ENCODE measurements around the gene SEC24C. TPM values are rescaled to one million over a fixed set of nuclear protein-coding genes. Genes with fewer than 3 reads are reported as not detected.

SEC24C gene
- total RNA-seq, 2 experiments from 2014 or later: 96.3 to 96.7 TPM

DNA sequence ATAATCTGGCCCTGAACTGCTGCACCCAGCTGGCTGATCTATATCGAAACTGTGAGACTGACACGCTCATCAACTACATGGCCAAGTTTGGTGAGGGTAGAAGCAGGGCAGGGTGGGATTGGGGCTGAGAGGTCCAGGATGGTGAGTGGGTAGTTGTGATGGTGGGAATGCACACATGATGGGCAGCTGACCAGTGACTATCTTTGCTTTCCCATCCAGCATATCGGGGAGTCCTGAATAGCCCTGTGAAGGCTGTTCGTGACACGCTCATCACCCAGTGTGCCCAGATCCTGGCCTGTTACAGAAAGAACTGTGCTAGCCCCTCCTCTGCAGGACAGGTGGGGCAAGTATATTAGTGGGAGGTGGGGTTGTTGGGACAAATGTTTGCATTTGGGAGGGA, 25.2 kb downstream of the SEC24C start:
- peaks cover 43% of the 10 kb centered on the region for H3K4me1 Mint-ChIP-seq
- H3K27ac Mint-ChIP-seq: peak overlapping the region; percentile 83
- POLR2A ChIA-PET: interaction anchor here (0.9 to 2.3 kb wide), 5 partner anchors 12 to 39 kb away, joined by 4 to 17 read pairs (median 7); partner anchors contain the start of genes CHCHD1 and SEC24C
- H3K36me3 Mint-ChIP-seq: peaks cover 57% of the 10 kb centered on the region
- no peak overlapping the region for H3K4me3 Mint-ChIP-seq
- H3K9me3 Mint-ChIP-seq: no peaks in the 10 kb centered on the region
- ATAC-seq (ENCODE audit: low read depth): no peak
- H3K27me3 Mint-ChIP-seq: no peaks in the 10 kb centered on the region
- DNase-seq: no peak

DNA sequence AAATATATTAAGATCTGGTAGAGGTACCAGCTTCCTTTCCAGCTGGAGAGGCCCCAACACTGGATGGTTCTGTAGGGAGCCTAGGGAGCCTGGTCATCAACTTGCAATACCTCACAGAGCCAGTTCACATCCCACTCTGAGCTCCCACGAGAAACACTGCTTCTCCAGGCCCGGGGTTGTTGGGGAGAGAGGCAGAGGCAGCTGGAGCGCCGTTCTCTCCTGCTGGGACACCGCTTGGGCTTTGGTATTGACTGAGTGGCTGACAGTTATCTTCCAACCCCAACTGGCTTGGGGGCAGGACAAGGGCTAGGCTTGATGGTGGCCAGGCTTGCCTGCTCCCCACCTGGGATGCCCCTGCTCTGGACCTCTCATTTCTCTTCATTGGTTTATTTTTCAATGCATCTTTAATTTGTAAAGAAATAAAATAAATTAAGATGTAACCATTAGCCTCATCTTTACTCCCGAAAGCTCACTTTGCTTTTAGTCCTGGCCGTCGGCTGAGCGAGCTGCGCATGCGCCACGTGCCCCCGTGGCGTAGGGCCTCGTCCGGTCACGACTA, 27.6 kb downstream of the SEC24C start:
- H3K4me1 Mint-ChIP-seq: peaks cover 47% of the 10 kb centered on the region
- H3K9me3 Mint-ChIP-seq: no peaks in the 10 kb centered on the region
- POLR2A ChIA-PET: interaction anchor here (0.6 to 4.1 kb wide), 9 partner anchors 12 to 107 kb away, joined by 3 to 101 read pairs (median 6); partner anchors contain the start of genes CHCHD1, SEC24C and ZSWIM8
- H3K27me3 Mint-ChIP-seq: no peaks in the 10 kb centered on the region
- H3K4me3 Mint-ChIP-seq: peak overlapping the region; percentile 91
- DNase-seq: no peak
- peak overlapping the region; percentile 95 for H3K27ac Mint-ChIP-seq
- peak; percentile 48 for ATAC-seq (ENCODE audit: low read depth)
- H3K36me3 Mint-ChIP-seq: peaks cover 54% of the 10 kb centered on the region

- Mint-ChIP-seq H3K27me3 (no peaks in the 10 kb centered on the region), H3K4me1 (peaks cover 51% of the 10 kb centered on the region), H3K36me3 (peaks cover 57% of the 10 kb centered on the region), H3K4me3 (peak overlapping the region; percentile 91), H3K27ac (peak overlapping the region; percentile 95), H3K9me3 (no peaks in the 10 kb centered on the region)
- peak; percentile 76 for ATAC-seq (ENCODE audit: low read depth)
- POLR2A ChIA-PET: interaction anchor here (0.6 to 4.1 kb wide), 13 partner anchors 11 to 107 kb away, joined by 3 to 101 read pairs (median 5); partner anchors contain the start of genes CAMK2G, CHCHD1, SEC24C and ZSWIM8
- peak; percentile 90 for DNase-seq
Measured at GRCh38 chr10:73772281-73773151, 28.3 kb downstream of the SEC24C start.

DNA sequence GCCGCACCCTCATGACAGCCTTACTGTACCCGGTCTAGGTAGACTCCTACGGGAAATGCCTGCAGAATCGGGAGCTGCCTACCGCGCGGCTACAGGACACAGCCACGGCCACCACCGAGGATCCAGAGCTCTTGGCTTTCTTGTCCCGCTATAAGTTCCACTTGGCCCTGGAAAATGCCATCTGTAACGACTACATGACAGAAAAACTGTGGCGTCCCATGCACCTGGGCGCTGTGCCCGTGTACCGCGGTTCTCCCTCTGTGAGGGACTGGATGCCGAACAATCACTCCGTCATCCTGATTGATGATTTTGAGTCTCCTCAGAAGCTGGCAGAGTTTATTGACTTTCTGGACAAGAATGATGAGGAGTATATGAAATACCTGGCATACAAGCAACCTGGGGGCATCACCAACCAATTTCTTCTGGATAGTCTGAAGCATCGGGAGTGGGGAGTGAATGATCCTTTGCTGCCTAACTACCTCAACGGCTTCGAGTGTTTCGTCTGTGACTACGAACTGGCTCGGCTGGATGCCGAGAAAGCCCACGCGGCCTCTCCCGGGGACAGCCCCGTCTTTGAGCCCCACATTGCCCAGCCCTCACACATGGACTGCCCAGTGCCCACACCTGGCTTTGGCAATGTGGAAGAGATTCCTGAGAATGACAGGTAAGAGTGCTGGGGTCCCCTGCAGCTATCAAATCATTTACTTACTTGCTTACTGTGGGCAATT, 29.1 kb downstream of the SEC24C start:
- POLR2A ChIA-PET: interaction anchor here (0.6 to 4.1 kb wide), 10 partner anchors 10 to 129 kb away, joined by 3 to 101 read pairs (median 6); partner anchors contain the start of genes CAMK2G, CHCHD1, SEC24C and ZSWIM8
- peak overlapping the region; percentile 91 for H3K4me3 Mint-ChIP-seq
- ATAC-seq (ENCODE audit: low read depth) (no peak), DNase-seq (no peak)
- H3K36me3 Mint-ChIP-seq: peaks cover 56% of the 10 kb centered on the region
- peak overlapping the region; percentile 95 for H3K27ac Mint-ChIP-seq
- no peaks in the 10 kb centered on the region for H3K9me3 Mint-ChIP-seq
- peaks cover 51% of the 10 kb centered on the region for H3K4me1 Mint-ChIP-seq
- no peaks in the 10 kb centered on the region for H3K27me3 Mint-ChIP-seq

DNA sequence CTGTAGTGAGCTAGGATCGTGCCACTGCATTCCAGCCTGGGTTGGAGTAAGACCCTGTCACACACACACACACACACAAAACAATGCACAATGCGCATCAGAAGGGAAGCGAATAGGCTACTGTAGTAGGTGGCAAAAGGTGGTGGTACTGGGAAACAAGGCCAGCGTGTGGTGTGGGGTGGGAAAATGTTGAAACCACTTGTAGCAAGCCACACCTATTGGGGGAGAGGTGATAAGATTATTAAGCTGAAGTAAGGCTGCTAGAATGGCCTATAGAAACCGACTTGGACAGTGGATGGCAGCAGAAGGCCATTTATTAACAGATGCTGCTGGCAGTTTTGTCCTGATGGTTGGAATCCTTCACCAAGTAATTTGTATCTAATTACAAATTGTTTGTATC, 30.5 kb downstream of the SEC24C start:
- H3K27ac Mint-ChIP-seq: peak overlapping the region; percentile 79
- POLR2A ChIA-PET: interaction anchor here (4.1 kb wide), 1 partner anchor 9 kb away, joined by 101 read pairs; the partner anchor contains the start of genes CHCHD1 and ZSWIM8
- no peak for ATAC-seq (ENCODE audit: low read depth)
- H3K27me3 Mint-ChIP-seq: no peaks in the 10 kb centered on the region
- H3K4me3 Mint-ChIP-seq: peak overlapping the region; percentile 91
- peaks cover 45% of the 10 kb centered on the region for H3K4me1 Mint-ChIP-seq
- H3K9me3 Mint-ChIP-seq: no peaks in the 10 kb centered on the region
- no peak for DNase-seq
- H3K36me3 Mint-ChIP-seq: peaks cover 51% of the 10 kb centered on the region

DNA sequence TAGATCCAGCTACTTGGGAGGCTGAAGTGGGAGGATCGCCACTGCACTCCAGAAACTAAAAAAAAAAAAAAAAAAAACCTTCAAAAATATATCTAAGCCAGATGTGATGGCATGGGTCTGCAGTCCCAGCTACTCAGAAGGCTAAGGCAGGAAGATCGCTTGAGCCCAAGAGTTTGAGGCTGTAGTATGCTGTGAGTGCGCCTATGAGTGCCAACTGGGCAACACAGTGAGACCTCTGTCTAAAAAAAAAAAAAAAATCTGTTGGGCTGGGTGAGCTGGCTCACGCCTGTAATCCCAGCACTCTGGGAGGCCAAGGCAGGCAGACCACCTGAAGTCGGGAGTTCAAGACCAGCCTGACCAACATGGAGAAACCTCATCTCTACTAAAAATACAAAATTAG, 34.8 kb downstream of the SEC24C start:
- ATAC-seq (ENCODE audit: low read depth) (no peak), DNase-seq (no peak)
- Mint-ChIP-seq H3K4me3 (no peak overlapping the region), H3K36me3 (peaks cover 30% of the 10 kb centered on the region), H3K27me3 (no peaks in the 10 kb centered on the region), H3K27ac (no peak overlapping the region), H3K4me1 (peaks cover 47% of the 10 kb centered on the region), H3K9me3 (no peaks in the 10 kb centered on the region)
- POLR2A ChIA-PET: interaction anchor here (0.7 kb wide), 1 partner anchor 28 kb away, joined by 3 read pairs; no protein-coding TSS in a partner anchor

GRCh38 chr10:73779539-73780197, 35.5 kb downstream of the SEC24C start:
- POLR2A ChIA-PET: interaction anchor here (0.7 to 7.3 kb wide), 2 partner anchors 7 to 28 kb away, joined by 3 to 101 read pairs; a partner anchor contains a TSS
- ATAC-seq (ENCODE audit: low read depth): no peak
- H3K27ac Mint-ChIP-seq: peak overlapping the region; percentile 17
- no peak for DNase-seq
- H3K4me1 Mint-ChIP-seq: peaks cover 42% of the 10 kb centered on the region
- peaks cover 25% of the 10 kb centered on the region for H3K36me3 Mint-ChIP-seq
- H3K27me3 Mint-ChIP-seq: no peaks in the 10 kb centered on the region
- peak overlapping the region; percentile 21 for H3K4me3 Mint-ChIP-seq
- H3K9me3 Mint-ChIP-seq: no peaks in the 10 kb centered on the region

DNA sequence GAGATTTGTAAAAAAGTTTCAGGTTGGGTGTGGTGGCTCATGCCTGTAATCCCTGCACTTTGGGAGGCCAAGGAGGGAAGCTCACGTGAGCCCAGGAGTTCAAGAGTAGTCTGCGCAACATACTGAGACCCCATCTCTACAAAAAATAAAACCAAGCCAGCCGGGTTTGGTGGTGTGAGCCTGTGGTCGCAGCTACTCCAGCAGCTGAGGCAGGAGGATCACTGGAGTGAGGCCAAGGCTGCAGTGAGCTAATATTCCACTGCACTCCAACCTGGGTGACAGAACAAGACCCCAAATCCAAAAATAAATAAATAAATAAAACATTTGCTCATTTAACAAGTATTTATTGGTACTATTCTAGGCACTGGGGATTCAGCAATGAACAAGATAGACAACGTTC, 36.1 kb downstream of the SEC24C start:
- no peak for DNase-seq
- Mint-ChIP-seq H3K4me1 (peaks cover 42% of the 10 kb centered on the region), H3K4me3 (peak overlapping the region; percentile 98), H3K36me3 (peaks cover 20% of the 10 kb centered on the region), H3K27me3 (no peaks in the 10 kb centered on the region), H3K27ac (peak overlapping the region; percentile 99), H3K9me3 (no peaks in the 10 kb centered on the region)
- POLR2A ChIA-PET: interaction anchor here (1.6 to 7.3 kb wide), 3 partner anchors 8 to 533 kb away, joined by 5 to 101 read pairs (median 16); partner anchors contain the start of gene DNAJC9
- no peak for ATAC-seq (ENCODE audit: low read depth)

GRCh38 chr10:73780966-73781365, 36.8 kb downstream of the SEC24C start:
- H3K4me3 Mint-ChIP-seq: peak overlapping the region; percentile 98
- H3K4me1 Mint-ChIP-seq: peaks cover 36% of the 10 kb centered on the region
- DNase-seq: no peak
- H3K36me3 Mint-ChIP-seq: peaks cover 14% of the 10 kb centered on the region
- ATAC-seq (ENCODE audit: low read depth): no peak
- POLR2A ChIA-PET: interaction anchor here (0.9 to 7.3 kb wide), 10 partner anchors 9 to 685 kb away, joined by 3 to 101 read pairs (median 5); partner anchors contain the start of genes DNAJC9 and SEC24C
- H3K9me3 Mint-ChIP-seq: no peaks in the 10 kb centered on the region
- peak overlapping the region; percentile 99 for H3K27ac Mint-ChIP-seq
- H3K27me3 Mint-ChIP-seq: no peaks in the 10 kb centered on the region

DNA sequence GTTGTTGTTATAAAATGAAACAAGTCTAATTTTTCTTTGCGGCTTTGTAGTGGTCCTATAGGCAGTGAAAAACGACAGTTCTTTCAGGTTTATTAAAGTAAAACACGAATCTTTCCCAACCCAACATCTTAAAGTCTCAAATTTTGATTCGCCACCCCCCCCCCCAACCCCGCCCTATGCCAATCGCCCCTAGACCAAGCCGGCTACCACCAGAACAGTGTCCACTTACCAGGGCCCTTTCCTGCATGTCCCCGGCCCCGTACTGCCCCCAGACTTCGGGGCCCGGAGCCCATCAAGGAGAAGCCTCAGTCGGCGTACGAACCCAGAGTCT, 37.3 kb downstream of the SEC24C start:
- no peaks in the 10 kb centered on the region for H3K9me3 Mint-ChIP-seq
- H3K36me3 Mint-ChIP-seq: peaks cover 16% of the 10 kb centered on the region
- peak overlapping the region; percentile 99 for H3K27ac Mint-ChIP-seq
- DNase-seq (no peak), ATAC-seq (ENCODE audit: low read depth) (no peak)
- no peaks in the 10 kb centered on the region for H3K27me3 Mint-ChIP-seq
- H3K4me3 Mint-ChIP-seq: peak overlapping the region; percentile 98
- peaks cover 40% of the 10 kb centered on the region for H3K4me1 Mint-ChIP-seq
- POLR2A ChIA-PET: interaction anchor here (0.7 to 7.3 kb wide), 15 partner anchors 9 to 686 kb away, joined by 3 to 101 read pairs (median 5); partner anchors contain the start of genes DNAJC9, PPP3CB and SEC24C

GRCh38 chr10:73781879-73782748, 37.9 kb downstream of the SEC24C start, which contains the start of gene CHCHD1:
Gene CHCHD1, plus strand, starts transcription at chr10:73782048. Its CDS starts 28 bp downstream, at chr10:73782076.
- POLR2A ChIA-PET: interaction anchor here (0.7 to 7.3 kb wide), 15 partner anchors 10 to 687 kb away, joined by 3 to 101 read pairs (median 5); partner anchors contain the start of genes DNAJC9, PPP3CB and SEC24C
- Mint-ChIP-seq H3K27me3 (no peaks in the 10 kb centered on the region), H3K4me3 (peak within 1 kb of the TSS; percentile 98), H3K36me3 (peaks cover 11% of the 10 kb centered on the region), H3K9me3 (no peaks in the 10 kb centered on the region), H3K27ac (peak within 1 kb of the TSS; percentile 99), H3K4me1 (peaks cover 40% of the 10 kb centered on the region)
- DNase-seq (peak; percentile 95), ATAC-seq (ENCODE audit: low read depth) (peak; percentile 61)
